ENCODE results near the gene GDF7. TPM values are rescaled to one million over a fixed set of nuclear protein-coding genes. Genes with fewer than 3 reads are reported as not detected.

GDF7 gene
- total and polyA plus RNA-seq, 12 donors: 0.10 to 1.2 (median 0.58) TPM

- peaks cover 0 to 48% (median 23%) of the 10 kb centered on the region in 9 donors for H3K4me1 ChIP-seq
- intact Hi-C loops (cut with DNase I): no loop called here
- WGBS, 2 donors: 32 to 48% methylated on average over 16 of the region's 16 CpGs
- H3K4me3 ChIP-seq: peak overlapping the region in 1 of 10 donors; percentile 1
- peak; percentile 63 to 88 (median 83) for ATAC-seq
- H3K27ac ChIP-seq: peak overlapping the region in 8 of 10 donors; percentile 36 to 73 (median 58)
- peaks cover 0 to 3% (median 0%) of the 10 kb centered on the region in 9 donors for H3K36me3 ChIP-seq
- H3K9me3 ChIP-seq: no peaks in the 10 kb centered on the region
- DNase-seq: peak; percentile 62 to 66
- TF ChIP-seq, protein P1, sequence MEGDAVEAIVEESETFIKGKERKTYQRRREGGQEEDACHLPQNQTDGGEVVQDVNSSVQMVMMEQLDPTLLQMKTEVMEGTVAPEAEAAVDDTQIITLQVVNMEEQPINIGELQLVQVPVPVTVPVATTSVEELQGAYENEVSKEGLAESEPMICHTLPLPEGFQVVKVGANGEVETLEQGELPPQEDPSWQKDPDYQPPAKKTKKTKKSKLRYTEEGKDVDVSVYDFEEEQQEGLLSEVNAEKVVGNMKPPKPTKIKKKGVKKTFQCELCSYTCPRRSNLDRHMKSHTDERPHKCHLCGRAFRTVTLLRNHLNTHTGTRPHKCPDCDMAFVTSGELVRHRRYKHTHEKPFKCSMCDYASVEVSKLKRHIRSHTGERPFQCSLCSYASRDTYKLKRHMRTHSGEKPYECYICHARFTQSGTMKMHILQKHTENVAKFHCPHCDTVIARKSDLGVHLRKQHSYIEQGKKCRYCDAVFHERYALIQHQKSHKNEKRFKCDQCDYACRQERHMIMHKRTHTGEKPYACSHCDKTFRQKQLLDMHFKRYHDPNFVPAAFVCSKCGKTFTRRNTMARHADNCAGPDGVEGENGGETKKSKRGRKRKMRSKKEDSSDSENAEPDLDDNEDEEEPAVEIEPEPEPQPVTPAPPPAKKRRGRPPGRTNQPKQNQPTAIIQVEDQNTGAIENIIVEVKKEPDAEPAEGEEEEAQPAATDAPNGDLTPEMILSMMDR (IDR thresholded peaks at IDR 0.05): no peak
- peaks cover 15 to 48% (median 42%) of the 10 kb centered on the region in 7 donors for H3K27me3 ChIP-seq
Observed at GRCh38 chr2:20674974-20675679, 8.2 kb downstream of the GDF7 start.

DNA sequence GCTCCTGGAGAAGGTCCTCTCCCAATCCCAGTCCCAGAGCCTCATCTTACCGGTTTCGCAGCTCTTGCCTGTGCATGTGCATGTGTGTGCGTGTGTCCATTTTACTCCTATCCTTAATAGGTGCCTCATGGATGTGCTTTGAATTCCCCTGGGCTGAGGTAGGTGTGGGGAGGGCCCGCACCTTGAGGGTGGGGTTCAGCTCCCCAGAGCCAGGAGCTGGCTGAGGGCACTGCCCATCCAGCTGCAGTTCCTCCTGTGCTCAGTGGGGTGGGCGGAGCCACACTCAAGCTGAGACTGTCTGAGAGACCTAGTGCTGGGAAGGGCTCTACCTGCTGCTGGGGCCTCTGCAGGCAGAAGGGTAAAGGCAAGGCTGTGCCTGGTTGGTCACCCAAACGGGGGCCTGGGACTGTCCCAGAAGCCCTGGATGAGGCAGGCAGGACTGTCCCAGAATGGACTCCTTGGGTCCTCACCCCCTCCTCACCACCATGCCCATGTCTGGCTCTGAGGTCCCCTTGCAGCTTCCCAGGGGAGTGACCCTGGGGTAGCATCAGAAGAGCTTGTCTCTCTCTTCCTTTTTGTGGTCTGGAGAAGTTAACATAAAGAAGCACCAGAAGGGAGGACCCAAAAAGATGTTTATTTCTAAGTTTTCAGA, 8.9 kb downstream of the GDF7 start:
- Histone ChIP-seq H3K27ac (peak overlapping the region in 8 of 10 donors; percentile 27 to 73 (median 54)), H3K4me1 (peaks cover 0 to 48% (median 23%) of the 10 kb centered on the region in 9 donors), H3K36me3 (peaks cover 0 to 8% (median 0%) of the 10 kb centered on the region in 9 donors), H3K4me3 (no peak overlapping the region), H3K27me3 (peaks cover 8 to 41% (median 35%) of the 10 kb centered on the region in 7 donors), H3K9me3 (no peaks in the 10 kb centered on the region)
- TF ChIP-seq, protein P1 (IDR thresholded peaks at IDR 0.05): no peak
- WGBS, 2 donors: 76% methylated on average over 6 of the region's 6 CpGs
- intact Hi-C loops (cut with DNase I): no loop called here
- ATAC-seq (peak in 6 of 8 donors; percentile 21 to 55 (median 34)), DNase-seq (no peak)

- H3K27me3 ChIP-seq: peaks cover 4 to 34% (median 28%) of the 10 kb centered on the region in 7 donors
- intact Hi-C loops (cut with DNase I): no loop called here
- peak overlapping the region in 4 of 10 donors; percentile 27 to 73 (median 61) for H3K27ac ChIP-seq
- DNase-seq (no peak), ATAC-seq (peak in 4 of 8 donors; percentile 36 to 62 (median 52))
- TF ChIP-seq, protein P1 (IDR thresholded peaks at IDR 0.05): peak in 2 of 9 donors; percentile 13 to 34
- peaks cover 0 to 14% (median 0%) of the 10 kb centered on the region in 9 donors for H3K36me3 ChIP-seq
- H3K4me3 ChIP-seq: no peak overlapping the region
- WGBS, 2 donors: 88 to 89% methylated on average over 12 of the region's 12 CpGs
- no peaks in the 10 kb centered on the region for H3K9me3 ChIP-seq
- H3K4me1 ChIP-seq: peaks cover 0 to 48% (median 23%) of the 10 kb centered on the region in 9 donors
Observed at GRCh38 chr2:20676353-20677215, 9.6 kb downstream of the GDF7 start.
